IPS-NIHi7 (cell line): ENCODE data around the gene LRIG2.
A peak's percentile ranks its signal among the peaks of the same experiment; 100 is the strongest.
"Not testable (repeated sequence)": the region's sequence is repeated elsewhere in the genome, so short reads cannot be mapped to it uniquely, and the experiment has no call there.

Source experiments
- DNase-seq: peaks from one replicate; pipeline ENCODE4 v3.0.0; 2012; ENCODE audit warnings: mixed read lengths; ENCODE audit errors: extremely low spot score

LRIG2 gene, protein sequence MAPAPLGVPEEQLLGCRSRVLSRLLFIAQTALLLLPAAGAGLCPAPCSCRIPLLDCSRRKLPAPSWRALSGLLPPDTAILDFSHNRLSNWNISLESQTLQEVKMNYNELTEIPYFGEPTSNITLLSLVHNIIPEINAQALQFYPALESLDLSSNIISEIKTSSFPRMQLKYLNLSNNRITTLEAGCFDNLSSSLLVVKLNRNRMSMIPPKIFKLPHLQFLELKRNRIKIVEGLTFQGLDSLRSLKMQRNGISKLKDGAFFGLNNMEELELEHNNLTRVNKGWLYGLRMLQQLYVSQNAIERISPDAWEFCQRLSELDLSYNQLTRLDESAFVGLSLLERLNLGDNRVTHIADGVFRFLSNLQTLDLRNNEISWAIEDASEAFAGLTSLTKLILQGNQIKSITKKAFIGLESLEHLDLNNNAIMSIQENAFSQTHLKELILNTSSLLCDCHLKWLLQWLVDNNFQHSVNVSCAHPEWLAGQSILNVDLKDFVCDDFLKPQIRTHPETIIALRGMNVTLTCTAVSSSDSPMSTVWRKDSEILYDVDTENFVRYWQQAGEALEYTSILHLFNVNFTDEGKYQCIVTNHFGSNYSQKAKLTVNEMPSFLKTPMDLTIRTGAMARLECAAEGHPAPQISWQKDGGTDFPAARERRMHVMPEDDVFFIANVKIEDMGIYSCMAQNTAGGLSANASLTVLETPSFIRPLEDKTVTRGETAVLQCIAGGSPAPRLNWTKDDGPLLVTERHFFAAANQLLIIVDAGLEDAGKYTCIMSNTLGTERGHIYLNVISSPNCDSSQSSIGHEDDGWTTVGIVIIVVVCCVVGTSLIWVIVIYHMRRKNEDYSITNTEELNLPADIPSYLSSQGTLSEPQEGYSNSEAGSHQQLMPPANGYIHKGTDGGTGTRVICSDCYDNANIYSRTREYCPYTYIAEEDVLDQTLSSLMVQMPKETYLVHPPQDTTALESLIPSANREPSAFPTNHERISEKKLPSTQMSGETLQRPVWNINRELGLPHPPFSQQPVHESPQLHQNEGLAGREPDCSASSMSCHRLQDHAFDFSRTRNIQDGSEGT

DNA sequence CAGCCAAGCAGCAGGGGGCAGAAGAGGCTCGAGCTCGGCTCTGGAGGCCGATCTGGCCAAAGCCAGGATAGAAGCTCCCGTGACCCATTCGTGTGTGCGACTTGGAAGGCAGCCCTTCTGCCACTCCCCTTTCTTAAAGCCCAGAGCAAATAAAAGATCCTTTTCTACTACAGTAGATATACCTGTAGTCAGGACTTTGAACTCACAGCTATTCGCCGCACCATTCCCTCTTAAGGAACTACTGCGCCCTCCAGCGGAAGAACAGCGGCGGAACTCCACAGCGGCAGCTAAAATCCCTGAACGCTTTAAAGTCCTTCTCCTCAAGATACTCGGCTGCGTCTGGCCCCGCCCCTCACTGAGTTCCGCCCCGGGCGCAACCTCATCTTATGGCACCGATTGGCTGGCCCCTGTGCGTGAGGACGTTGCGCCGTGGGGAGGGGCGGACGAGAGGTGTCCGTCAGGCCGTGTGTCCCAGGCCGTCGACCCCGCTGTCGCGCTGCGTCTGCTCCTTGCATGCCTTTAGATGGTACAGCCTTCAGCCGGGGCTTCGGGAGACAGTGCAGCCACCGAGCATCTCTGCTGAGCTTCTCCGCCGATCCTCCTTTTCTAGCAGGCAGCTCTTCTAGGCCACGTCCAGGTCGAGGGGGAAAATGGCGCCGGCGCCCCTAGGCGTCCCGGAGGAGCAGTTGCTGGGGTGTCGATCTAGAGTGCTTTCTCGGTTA, at the start of gene LRIG2:
TSS of gene LRIG2 (plus strand) at position 442 of the 722 bp plus-strand sequence. CDS start at position 651, 209 bp downstream.
- DNase-seq = peak; percentile 97

DNA sequence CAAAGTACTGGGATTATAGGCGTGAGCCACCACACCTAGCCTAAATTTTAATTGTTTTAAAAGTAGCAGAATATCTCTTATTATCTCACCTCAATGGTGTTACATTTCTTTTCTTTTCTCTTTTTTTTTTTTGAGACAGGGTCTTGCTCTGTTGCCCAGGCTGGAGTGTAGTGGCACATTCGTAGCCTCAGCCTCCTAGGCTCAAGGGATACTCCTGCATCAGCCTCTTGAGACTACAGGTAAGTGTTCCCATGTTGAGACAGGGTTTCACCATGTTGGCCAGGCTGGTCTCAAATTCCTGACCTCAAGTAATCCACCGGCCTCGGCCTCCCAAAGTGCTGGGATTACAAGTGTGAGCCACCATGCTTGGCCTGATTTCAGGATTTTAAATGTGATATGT, 49.7 kb upstream of the LRIG2 start:
- DNase-seq = not testable (repeated sequence)

DNA sequence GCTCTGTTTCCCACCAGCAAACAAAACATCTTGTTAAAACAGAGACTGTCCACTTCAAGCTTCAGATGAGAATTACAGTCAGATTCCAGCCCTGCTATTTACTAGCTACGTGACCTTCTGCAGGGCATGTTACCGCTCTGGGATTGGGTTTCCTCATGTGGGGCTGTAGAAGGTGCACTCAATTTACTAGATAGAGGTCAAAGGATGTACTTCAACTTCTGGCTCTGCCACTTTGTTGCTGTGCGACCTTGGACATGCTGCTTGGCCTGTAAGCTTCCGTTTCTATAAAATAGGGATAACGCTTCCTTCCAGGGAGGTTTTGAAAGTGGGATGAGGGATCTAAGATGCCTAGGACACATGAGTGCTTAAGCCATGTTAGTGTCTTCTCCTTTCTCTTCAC, 46.0 kb upstream of the LRIG2 start:
- no peak for DNase-seq

DNA sequence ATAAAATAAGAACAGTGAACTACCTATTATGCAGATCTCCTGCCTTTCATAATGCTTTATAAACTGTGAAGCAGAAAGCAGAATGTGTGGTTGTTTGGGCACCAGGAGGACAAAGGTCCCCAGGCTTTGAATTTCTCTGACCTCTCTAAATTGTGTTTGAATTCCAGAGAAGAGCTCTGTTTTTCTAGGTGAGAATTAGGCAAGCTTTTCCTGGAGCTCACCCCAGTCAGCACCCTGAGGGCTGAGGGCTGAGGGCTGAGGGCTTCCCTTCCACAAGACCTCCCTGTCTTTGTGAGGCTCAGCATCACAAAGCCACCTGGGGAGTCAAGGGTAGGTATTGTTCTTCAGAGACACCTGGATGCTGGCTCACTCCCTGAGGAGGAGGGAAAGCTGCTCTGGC, 45.5 kb upstream of the LRIG2 start:
- peak; percentile 85 for DNase-seq

DNA sequence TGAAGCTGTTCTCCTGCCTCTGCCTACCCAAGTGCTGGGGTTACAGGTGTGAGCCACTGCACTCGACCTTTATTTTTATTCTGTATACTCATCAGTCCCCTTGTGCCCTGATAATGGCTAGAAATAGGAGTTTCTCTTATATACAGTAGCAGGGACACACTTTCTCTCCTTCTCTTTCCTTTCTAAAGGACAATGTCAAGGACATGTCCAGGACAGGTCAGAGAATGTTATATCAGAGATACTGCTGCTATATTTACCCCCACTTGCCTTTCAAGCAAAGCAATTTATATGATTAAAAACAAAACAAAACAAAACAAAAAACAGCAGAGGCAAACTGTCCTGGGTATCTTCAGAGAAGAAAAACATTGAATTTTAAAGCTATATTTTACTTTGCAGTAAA, 43.2 kb upstream of the LRIG2 start:
- DNase-seq = no peak

DNA sequence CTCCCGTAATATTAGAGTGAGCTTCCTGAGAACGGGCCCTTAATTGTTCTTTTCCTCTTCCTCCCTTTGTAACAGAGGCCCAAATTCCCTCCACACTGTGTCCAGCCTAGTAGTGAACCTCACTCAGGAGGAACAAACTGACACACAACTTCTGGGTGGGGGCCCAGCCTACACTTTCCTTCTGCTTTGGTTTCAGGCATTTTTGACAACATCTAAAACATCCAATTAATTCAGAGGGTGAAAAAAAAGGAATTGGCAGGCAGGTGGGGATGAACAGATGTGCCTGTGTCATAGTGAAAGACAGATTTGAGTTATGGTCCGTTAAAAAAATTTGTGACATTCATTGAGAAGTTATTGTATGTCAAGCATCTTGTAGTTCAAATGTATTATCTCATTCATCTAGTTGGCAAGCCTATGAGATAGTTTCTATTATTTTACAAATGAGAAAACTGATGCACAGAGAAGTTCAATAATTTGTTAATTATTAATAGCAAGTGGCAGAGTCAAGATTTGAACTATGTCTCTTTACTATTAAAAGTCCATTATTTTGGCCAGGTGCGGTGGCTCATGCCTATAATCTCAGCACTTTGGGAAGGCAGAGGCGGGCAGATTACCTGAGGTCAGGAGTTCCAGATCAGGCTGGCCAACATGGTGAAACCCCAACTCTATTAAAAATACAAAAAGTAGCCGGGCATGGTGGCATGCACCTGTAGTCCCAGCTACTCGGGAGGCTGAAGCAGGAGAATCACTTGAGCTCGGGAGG, 41.6 kb upstream of the LRIG2 start:
- no peak for DNase-seq

DNA sequence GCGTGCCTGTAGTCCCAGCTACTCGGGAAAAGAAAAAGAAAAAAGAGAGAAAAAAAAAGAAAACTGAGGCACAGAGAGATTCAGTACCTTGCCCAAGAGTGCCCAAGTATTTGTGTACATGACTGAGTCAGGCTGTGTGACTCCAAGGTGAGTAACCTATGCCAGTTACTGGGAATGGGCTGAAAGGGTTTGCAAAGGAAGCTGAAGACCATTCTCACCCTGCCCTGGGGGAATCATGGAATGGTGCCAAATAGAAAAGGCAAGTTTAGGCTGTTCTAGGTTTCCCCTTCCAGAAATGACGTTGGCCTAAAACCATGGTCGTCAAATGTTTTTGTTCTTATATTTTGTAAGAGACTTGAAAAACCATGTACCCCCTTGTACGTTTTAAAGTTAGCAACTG, 37.9 kb upstream of the LRIG2 start:
- DNase-seq = no peak

DNA sequence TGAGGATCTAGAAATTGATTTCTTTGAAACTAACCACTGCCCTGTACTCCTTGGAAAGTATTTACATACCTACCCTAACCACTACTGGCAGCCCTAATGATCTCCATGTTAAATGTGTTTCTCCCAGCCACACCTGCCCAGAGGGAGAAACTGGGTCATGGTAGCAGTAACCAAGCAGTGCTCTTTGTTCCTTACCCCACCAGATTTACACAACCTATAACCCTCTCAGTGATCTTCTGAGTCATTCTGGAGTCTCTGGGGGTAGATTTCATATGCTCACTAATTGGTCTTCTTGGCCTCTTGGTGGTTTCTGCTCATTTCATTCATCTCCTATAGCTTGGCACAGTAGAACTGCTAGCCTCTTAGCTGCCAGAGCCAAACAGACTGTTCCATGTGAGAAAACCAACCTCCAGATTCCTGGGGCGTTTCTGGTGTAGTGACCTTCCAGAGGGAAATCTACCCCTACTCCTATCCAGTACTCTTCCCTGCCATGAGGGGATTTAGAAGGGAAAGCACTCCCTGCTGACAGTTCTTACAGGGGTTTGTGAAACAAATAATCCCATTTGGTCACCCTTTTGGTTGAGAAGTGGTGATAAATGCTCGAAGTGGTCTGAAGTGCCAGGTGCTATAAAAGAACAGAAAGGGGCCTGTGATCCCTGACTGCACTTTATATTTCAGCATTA, 36.2 kb upstream of the LRIG2 start:
- no peak for DNase-seq

DNA sequence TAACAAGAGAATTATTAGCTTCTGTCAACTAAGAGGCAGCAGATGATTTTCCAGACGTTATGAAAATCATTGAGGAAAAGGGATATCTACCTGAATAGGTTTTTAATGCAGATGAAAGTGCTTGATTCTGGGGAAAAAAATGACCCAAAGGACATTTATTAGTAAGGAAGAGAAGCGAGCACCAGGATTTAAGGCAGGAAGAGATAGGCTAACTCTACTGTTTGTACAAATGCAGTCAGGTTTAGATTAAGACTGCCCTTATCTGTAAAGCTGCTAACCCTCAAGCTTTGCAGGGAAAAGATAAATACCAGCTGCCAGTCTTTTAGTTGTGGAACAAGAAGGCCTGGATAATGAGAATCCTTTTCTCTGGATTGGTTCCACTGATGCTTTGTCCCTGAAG, 33.0 kb upstream of the LRIG2 start:
- DNase-seq = peak; percentile 3

DNA sequence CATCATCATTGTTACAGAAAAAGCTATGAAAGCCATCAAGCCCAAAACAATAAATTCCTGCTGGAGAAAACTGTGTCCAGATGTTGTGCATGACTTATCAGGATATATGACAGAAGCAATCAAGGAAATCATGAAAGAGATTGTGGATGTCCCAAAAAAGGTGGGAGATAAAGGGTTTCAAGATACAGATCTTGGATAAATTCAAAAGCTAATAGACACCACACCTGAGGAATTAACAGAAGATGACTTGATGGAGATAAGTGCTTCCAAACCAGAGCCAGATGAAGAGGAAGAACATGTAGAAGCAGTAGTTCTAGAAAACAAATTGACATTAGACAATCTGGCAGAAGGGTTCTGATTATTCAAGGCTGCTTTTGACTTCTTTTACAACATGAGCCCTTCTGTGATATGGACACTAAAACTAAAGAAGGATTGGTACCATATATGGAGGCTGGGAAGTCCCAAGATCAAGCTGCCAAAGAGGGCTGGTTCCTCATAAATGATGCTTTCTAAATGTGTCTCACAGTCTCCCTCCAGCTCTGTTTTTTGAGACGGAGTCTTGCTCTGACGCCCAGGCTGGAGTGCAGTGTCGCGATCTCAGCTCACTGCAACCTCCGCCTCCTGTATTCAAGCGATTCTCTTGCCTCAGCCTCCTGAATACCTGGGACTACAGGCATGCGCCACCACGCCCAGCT, 32.1 kb upstream of the LRIG2 start:
- DNase-seq = no peak

DNA sequence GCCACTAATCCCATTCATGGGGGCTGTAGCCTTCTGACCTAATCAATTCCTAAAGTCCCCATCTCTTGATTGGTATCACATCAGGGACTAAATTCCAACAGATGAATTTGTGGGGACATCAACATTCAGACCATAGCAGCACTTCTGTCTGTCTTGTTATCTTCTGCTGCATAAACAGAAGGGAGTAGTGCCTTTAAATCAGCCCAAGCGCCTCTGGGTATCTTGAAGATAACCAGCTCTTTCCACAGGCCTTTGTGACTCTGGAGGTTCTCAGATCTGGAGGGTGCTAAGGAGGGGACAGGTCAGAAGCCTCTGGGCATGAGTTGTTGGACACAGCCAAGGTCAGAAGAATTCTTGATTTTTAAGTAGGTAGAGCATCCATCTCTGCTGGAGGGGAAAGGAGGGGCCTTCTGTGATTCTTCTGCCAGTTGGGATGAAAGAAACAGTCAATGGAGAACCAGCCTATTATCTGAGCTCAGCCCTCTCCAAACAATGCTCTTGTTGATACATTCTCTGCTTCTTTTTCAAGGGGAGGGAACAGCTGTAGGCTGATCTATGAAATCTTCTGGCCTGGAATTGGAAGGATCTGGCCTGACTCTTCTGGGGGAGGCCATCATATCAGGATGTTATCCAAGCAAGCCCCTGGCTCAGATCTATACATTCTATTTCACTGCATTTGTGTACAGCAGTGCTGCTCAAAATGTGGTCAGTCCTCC, 31.3 kb upstream of the LRIG2 start:
- no peak for DNase-seq

DNA sequence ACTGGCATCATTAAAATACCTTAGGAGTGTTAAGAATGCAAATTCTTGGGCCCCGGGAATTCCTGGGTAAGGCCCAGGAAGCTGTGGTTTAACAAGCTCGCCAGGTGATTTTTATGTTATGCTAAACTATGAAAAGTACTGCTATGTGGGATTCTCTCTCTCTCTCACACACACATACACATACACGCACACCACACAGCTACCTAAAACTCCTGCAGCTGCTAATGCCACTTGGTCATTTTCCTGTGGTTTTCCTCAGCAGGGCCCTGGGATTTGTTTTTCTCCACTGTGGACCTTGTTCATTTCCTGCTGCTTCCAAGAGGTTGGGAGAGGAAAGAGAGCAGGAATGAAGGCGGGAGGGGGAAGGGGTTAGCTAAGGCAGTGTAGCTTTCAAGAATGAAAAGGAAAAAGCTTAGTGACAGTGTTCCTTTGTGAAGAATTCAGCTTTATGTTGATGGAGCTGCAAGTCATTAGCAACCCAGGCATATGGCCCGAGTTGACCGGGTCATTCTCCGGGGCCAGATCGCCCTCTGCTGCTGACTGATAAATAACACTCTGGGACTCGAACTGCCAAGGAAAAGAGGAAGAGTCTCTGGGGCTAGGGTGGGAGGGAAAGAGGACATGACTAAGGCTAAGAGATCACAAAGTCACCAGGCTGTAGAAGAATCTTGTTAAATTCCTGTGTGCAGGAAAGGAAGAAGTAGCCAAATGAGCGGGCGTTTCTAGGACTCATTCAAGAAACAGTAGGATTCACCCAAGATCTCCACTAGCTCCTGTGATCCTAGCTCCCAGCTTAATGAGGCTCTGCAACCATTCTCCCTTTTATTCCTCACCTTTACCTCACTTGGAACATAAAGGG, 30.5 kb upstream of the LRIG2 start:
- peak; percentile 86 for DNase-seq

DNA sequence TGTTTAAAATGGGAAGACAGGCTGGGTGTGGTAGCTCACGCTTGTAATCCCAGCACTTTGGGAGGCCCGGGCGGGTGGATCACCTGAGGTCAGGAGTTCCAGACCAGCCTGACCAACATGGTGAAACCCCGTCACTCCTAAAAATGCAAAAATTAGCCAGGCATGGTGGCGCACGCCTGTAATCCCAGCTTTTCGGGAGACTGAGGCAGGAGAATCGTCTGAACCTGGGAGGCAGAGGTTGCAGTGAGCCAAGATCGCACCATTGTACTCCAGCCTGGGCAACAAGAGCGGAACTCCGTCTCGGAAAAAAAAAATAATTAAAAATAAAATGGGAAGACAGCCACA, 29.9 kb upstream of the LRIG2 start:
- not testable (repeated sequence) for DNase-seq

DNA sequence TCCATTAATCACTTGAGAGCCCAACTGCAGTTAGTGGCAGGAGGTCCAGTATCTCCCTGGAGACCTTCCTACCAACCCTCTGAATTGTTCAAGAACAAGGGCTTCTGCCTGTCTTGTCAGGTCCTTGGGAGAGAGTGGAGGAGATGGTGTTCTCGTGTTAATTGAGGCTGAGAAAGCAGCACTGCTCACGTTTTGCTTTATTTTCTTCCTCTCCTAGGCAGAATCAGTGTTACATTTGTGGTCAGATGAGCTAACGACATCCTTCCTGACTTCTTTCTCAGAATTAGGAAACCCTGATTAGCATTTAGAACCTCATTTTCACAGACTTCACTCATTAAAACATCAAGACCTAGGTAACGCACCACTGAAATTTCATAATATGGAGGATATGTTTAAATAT, 26.4 kb upstream of the LRIG2 start:
- DNase-seq = no peak

DNA sequence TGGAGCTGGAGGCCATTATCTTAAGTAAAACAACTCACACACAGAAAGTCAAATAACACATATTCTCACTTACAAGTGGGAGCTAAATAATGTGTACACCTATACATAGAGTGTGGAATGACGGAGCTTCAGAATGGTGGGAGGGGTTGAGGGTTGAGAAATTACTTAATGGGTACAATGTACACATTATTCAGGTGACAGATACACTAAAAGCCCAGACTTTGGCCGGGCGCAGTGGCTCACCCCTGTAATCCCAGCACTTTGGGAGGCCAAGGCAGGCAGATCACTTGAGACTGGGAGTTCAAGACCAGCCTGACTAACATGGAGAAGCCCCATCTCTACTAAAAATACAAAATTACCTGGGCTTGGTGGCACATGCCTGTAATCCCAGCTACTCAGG, 24.9 kb upstream of the LRIG2 start:
- DNase-seq = no peak

DNA sequence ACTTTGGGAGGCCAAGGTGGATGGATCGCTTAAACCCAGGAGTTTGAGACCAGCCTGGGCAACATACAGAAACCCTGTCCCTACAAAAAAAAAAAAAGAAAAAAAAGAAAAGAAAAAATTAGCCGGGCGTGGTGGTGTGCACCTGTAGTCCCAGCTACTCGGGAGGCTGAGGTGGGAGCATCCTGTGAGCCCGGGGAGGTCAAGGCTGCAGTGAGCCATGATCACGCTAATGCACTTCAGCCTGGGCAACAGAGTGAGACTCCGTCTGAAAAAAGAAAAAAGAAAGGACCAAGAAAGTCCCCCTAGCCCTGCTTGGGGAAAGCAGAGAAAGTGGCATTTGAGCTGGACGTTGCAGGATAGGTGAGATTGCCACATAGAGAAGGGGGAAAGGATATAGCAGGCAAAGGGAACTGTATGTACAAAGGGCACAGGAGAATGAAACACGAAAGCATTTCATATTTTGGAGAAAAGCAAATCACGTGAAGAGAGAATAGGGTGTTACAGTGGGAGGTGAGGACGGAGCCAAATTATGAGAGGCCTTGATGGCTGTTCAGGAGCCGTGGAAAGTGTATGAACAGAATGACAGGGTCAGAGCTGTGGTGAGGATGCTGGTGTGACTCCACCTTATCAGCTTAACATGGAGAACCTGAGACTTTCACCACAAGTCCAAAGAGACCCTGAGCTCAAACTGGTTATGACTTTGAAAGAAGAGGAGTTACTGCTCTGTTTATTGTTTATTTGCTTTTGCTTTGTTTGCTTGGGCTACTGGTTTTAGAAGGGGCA, 19.5 kb upstream of the LRIG2 start:
- no peak for DNase-seq

DNA sequence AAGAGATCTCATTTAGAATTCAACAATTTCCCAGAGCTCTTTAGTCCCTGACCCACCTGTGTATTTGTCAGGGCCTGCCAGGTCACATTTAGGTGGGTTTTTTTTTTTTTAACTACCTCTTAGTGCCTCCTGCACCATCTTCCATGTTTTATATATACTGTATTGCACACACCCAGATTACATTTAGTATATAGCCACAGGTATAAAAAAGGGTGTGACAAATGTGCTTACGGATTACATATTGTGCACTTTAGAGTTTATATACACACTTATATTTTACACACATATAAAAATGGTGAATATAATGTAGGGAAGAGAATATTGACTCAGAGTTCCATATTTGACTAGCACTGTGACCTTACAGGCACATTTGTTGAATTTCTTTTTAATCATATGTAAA, 17.4 kb upstream of the LRIG2 start:
- no peak for DNase-seq

DNA sequence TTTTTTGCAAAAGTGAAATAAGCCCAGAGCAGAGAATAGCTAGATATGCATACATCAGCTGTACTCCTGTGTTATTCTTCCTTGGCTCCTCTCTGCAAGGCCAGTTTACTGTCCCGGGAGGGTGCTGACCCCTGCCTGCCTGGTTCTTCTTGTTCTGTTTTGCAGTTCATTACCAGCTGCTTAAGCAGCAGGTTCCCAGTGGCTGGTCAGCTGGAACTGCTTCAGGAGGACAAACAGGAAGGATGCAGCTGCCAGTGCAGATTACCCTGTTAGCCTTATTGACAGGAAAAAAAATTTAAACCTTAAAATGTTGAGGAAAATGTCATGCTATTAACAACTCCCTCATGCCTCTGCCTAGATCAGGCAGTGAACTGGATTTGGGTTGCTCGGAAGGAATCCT, 16.0 kb upstream of the LRIG2 start:
- DNase-seq = peak; percentile 67
